IMR-90 (cell line): ENCODE data around the gene VBP1. TPM values are rescaled to one million over a fixed set of nuclear protein-coding genes. Genes with fewer than 3 reads are reported as not detected.

Source experiments
- ATAC-seq: fragments of 200-7000 bp; cut with Tn5 transposase; 2 replicates; pipeline ENCODE4 v1.9.1; 2020; ENCODE audit warnings: low read depth, mild to moderate bottlenecking, moderate library complexity
- BruUV-seq: library from RNA; stranded (reverse); fragments of 400-500 nt; replicated peaks from 2 replicates; lab custom pipeline; 2021; lab: Mats Ljungman, UMichigan
- CTCF ChIA-PET: fragments of 300-600 bp; formaldehyde crosslinking; extraction: SDS; loops from one replicate; lab custom pipeline; 2021; ENCODE audit warnings: antibody characterized with exemption; lab: Yijun Ruan, JAX
- POLR2A ChIA-PET: fragments of 300-600 bp; sonication (Branson Sonifier 250); formaldehyde crosslinking; loops from one replicate; lab custom pipeline; 2022; ENCODE audit warnings: antibody characterized with exemption; ENCODE audit not compliant: unreplicated experiment; lab: Charles Lee
- DNase-seq: peaks from one replicate; pipeline ENCODE4 v3.0.0; 2013
- H2AFZ ChIP-seq: replicated peaks from 2 replicates; pipeline ENCODE3; 2013; ENCODE audit warnings: low read length, mild to moderate bottlenecking; ENCODE audit not compliant: poor library complexity
- H2AK5ac ChIP-seq: 2 replicates; pipeline ENCODE4 v1.6.1; 2013; ENCODE audit warnings: low read depth, low read length, inconsistent platforms
- H2AK9ac ChIP-seq: replicated peaks from 2 replicates; pipeline ENCODE3; 2013; ENCODE audit warnings: mild to moderate bottlenecking, low read depth, low read length, moderate library complexity; ENCODE audit not compliant: poor library complexity
- H2BK120ac ChIP-seq: 2 replicates; pipeline ENCODE4 v1.6.1; 2013; ENCODE audit warnings: low read depth, low read length, inconsistent platforms
- H2BK15ac ChIP-seq: 3 replicates; pipeline ENCODE4 v1.6.1; 2013; ENCODE audit warnings: low read depth, low read length, inconsistent platforms
- H2BK20ac ChIP-seq: 2 replicates; pipeline ENCODE4 v1.6.1; 2013; ENCODE audit warnings: low read depth, mild to moderate bottlenecking, inconsistent platforms, low read length, moderate library complexity
- H2BK5ac ChIP-seq: 2 replicates; pipeline ENCODE4 v1.6.1; 2013; ENCODE audit warnings: mild to moderate bottlenecking, low read depth, low read length, inconsistent platforms; ENCODE audit not compliant: poor library complexity, severe bottlenecking
- H3K14ac ChIP-seq: replicated peaks from 2 replicates; pipeline ENCODE4 v1.6.1; 2013; ENCODE audit warnings: low read depth, low read length, inconsistent platforms
- H3K18ac ChIP-seq: 2 replicates; pipeline ENCODE4 v1.6.1; 2013; ENCODE audit warnings: low read depth, low read length, control low read depth
- H3K23ac ChIP-seq: 2 replicates; pipeline ENCODE4 v1.6.1; 2013; ENCODE audit warnings: low read depth, low read length, inconsistent platforms
- H3K27ac ChIP-seq: 2 replicates; pipeline ENCODE4 v1.5.1; 2013; ENCODE audit warnings: mild to moderate bottlenecking, control low read depth, low read length; ENCODE audit not compliant: insufficient read depth
- H3K27me3 ChIP-seq: 2 replicates; pipeline ENCODE4 v1.6.1; 2013; ENCODE audit warnings: low read length; ENCODE audit not compliant: control insufficient read depth, insufficient read depth
- H3K36me3 ChIP-seq: 2 replicates; pipeline ENCODE4 v1.6.1; 2013; ENCODE audit warnings: low read length, mixed read lengths; ENCODE audit not compliant: control insufficient read depth, insufficient read depth
- H3K4ac ChIP-seq: 2 replicates; pipeline ENCODE4 v1.6.1; 2013; ENCODE audit warnings: low read depth, low read length, inconsistent platforms
- H3K4me1 ChIP-seq: 2 replicates; pipeline ENCODE4 v1.6.1; 2013; ENCODE audit warnings: low read length, mixed read lengths; ENCODE audit not compliant: control insufficient read depth, insufficient read depth
- H3K4me2 ChIP-seq: 2 replicates; pipeline ENCODE4 v1.6.1; 2013; ENCODE audit warnings: low read depth, mild to moderate bottlenecking, control low read depth, low read length, moderate library complexity
- H3K4me3 ChIP-seq: 2 replicates; pipeline ENCODE4 v1.5.1; 2013; ENCODE audit warnings: low read depth, mild to moderate bottlenecking, control low read depth, low read length, moderate library complexity; ENCODE audit not compliant: insufficient read depth
- H3K56ac ChIP-seq: 2 replicates; pipeline ENCODE4 v1.6.1; 2013; ENCODE audit warnings: low read length, inconsistent platforms; ENCODE audit not compliant: insufficient read depth; ENCODE audit errors: extremely low read depth
- H3K79me1 ChIP-seq, 2 experiments: 2 replicates each; pipeline ENCODE4 v1.6.1; 2013; ENCODE audit warnings: low read length in 2 of 2, inconsistent platforms in 1 of 2, low read depth in 1 of 2
- H3K9ac ChIP-seq: 2 replicates; pipeline ENCODE4 v1.6.1; 2013; ENCODE audit warnings: low read depth, low read length, control low read depth
- H3K9me1 ChIP-seq: 2 replicates; pipeline ENCODE4 v1.6.1; 2013; ENCODE audit warnings: low read length, inconsistent platforms; ENCODE audit not compliant: insufficient read depth
- H3K9me3 ChIP-seq: 2 replicates; pipeline ENCODE4 v1.6.1; 2013; ENCODE audit warnings: low read length; ENCODE audit not compliant: control insufficient read depth, insufficient read depth
- H4K20me1 ChIP-seq: 2 replicates; pipeline ENCODE4 v1.6.1; 2013; ENCODE audit warnings: low read length, inconsistent platforms; ENCODE audit not compliant: insufficient read depth
- H4K5ac ChIP-seq: 2 replicates; pipeline ENCODE4 v1.6.1; 2013; ENCODE audit warnings: mild to moderate bottlenecking, low read depth, low read length, control low read depth
- H4K8ac ChIP-seq, 2 experiments: 2 replicates each; pipeline ENCODE4 v1.6.1; 2013; ENCODE audit warnings: low read depth in 2 of 2, low read length in 2 of 2, control low read depth in 1 of 2, inconsistent platforms in 1 of 2
- H4K91ac ChIP-seq: 2 replicates; pipeline ENCODE4 v1.6.1; 2013; ENCODE audit warnings: low read depth, low read length, inconsistent platforms; ENCODE audit not compliant: insufficient read depth
- BHLHE40 ChIP-seq: fragments of 150-350 bp; IDR thresholded peaks from 2 replicates; pipeline ENCODE4 v1.6.1; 2016; ENCODE audit warnings: mild to moderate bottlenecking, low read depth, low read length
- CEBPB ChIP-seq: IDR thresholded peaks from 2 replicates; pipeline ENCODE4 v1.6.1; 2012; ENCODE audit warnings: low read depth, low read length, improper control_type of control experiment
- CHD1 ChIP-seq: IDR thresholded peaks from 2 replicates; pipeline ENCODE4 v1.6.1; 2012; ENCODE audit warnings: low read depth, low read length, improper control_type of control experiment
- FOS ChIP-seq: fragments of 150-350 bp; IDR thresholded peaks from 2 replicates; pipeline ENCODE4 v1.6.1; 2016; ENCODE audit warnings: low read depth, low read length
- MAFK ChIP-seq: IDR thresholded peaks from 2 replicates; pipeline ENCODE4 v1.6.1; 2012; ENCODE audit warnings: low read depth, low read length, improper control_type of control experiment
- MAZ ChIP-seq: IDR thresholded peaks from 2 replicates; pipeline ENCODE4 v1.6.1; 2012; ENCODE audit warnings: low read depth, mild to moderate bottlenecking, low read length, improper control_type of control experiment, moderate library complexity, borderline replicate concordance
- MXI1 ChIP-seq: IDR thresholded peaks from 2 replicates; pipeline ENCODE4 v1.6.1; 2012; ENCODE audit warnings: low read depth, mild to moderate bottlenecking, low read length, moderate library complexity, borderline replicate concordance
- NFE2L2 ChIP-seq: fragments of 150-350 bp; IDR thresholded peaks from 2 replicates; pipeline ENCODE4 v1.6.1; 2016; ENCODE audit warnings: low read depth, mild to moderate bottlenecking, low read length
- POLR2A ChIP-seq: IDR thresholded peaks from 2 replicates; pipeline ENCODE4 v1.6.1; 2012; ENCODE audit warnings: mild to moderate bottlenecking, low read depth, low read length
- RAD21 ChIP-seq: IDR thresholded peaks from 2 replicates; pipeline ENCODE4 v1.6.1; 2012; ENCODE audit warnings: low read length, improper control_type of control experiment
- RCOR1 ChIP-seq: IDR thresholded peaks from 2 replicates; pipeline ENCODE4 v1.6.1; 2012; ENCODE audit warnings: mild to moderate bottlenecking, low read length, improper control_type of control experiment; ENCODE audit not compliant: insufficient replicate concordance
- RFX5 ChIP-seq: IDR thresholded peaks from 2 replicates; pipeline ENCODE4 v1.8.0; 2012; ENCODE audit warnings: low read depth, mild to moderate bottlenecking, low read length, moderate library complexity
- SMC3 ChIP-seq: fragments of 150-350 bp; IDR thresholded peaks from 2 replicates; pipeline ENCODE4 v1.6.1; 2016; ENCODE audit warnings: low read depth, mild to moderate bottlenecking, antibody characterized with exemption, low read length, moderate library complexity
- dilution Hi-C: fragments of 300-500 bp; cut with HindIII; formaldehyde crosslinking; loops from one replicate; pipeline ENCODE4 v1.14.3; 2018; ENCODE audit warnings: low sequenced_read_pairs; ENCODE audit not compliant: unreplicated experiment
- in situ Hi-C: fragments of 300-500 bp; cut with MboI; formaldehyde crosslinking; loops from 3 replicates; pipeline ENCODE4 v1.14.3; 2019; ENCODE audit warnings: low sequenced_read_pairs, inconsistent platforms, mixed read lengths
- intact Hi-C: fragments of 100-400 bp; cut with micrococcal nuclease; formaldehyde crosslinking; loops from 2 replicates; pipeline ENCODE4 v1.10.0; 2022
- polyA plus RNA-seq, 3 experiments: library from polyadenylated mRNA; depleted of rRNA; stranded (reverse); fragments of >200 nt; gene quantifications; 2 replicates each; pipeline ENCODE4 v1.2.3, GENCODE V29; 2012; ENCODE audit warnings: low replicate concordance in 1 of 3
- total RNA-seq: library from RNA; depleted of rRNA; stranded (reverse); fragments of >200 nt; gene quantifications from 2 replicates; pipeline ENCODE4 v1.2.3, GENCODE V29; 2012
- TF ChIP-seq, protein P1 (sequence below): fragments of 150-350 bp; IDR thresholded peaks from 2 replicates; pipeline ENCODE4 v1.6.1; 2017; ENCODE audit warnings: mild to moderate bottlenecking, antibody characterized with exemption, low read length, low read depth
- TF ChIP-seq, protein P2 (sequence below): conservative IDR thresholded peaks from 2 replicates; pipeline ENCODE4 v1.5.1; 2012; ENCODE audit warnings: mild to moderate bottlenecking, low read depth, low read length, improper control_type of control experiment
- TF ChIP-seq, protein P3 (sequence below): fragments of 150-350 bp; IDR thresholded peaks from 2 replicates; pipeline ENCODE4 v1.6.1; 2016; ENCODE audit warnings: low read depth, mild to moderate bottlenecking, low read length, moderate library complexity, borderline replicate concordance

VBP1 gene
- total and polyA plus RNA-seq, 2 of the 4 experiments (the other 2 are of a cell fraction): 30.8 to 42.3 TPM

DNA sequence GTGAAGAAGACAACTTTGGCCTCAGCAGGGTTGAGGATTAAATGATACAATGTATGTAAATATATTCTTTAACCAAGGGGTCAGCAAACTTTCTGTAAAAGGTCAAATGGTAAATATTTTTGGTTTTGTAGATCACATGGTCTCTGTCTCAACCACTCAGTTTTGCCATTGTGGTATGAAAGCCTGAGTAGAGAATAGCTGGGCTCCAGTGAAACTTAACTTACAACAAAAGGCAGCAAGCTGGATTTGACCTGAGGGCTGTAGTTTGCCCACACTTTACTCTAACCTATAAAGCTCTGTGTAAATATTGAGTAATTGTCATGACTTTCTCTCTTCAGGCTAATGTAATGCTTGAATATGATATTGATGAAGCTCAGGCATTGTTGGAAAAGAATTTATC, 19.6 kb downstream of the VBP1 start:
- H3K9me3 ChIP-seq: no peaks in the 10 kb centered on the region
- H3K9me1 ChIP-seq: no peaks in the 10 kb centered on the region
- TF ChIP-seq FOS: no peak
- no peak for TF ChIP-seq SMC3
- TF ChIP-seq POLR2A: no peak
- TF ChIP-seq RAD21: no peak
- TF ChIP-seq, protein P1, sequence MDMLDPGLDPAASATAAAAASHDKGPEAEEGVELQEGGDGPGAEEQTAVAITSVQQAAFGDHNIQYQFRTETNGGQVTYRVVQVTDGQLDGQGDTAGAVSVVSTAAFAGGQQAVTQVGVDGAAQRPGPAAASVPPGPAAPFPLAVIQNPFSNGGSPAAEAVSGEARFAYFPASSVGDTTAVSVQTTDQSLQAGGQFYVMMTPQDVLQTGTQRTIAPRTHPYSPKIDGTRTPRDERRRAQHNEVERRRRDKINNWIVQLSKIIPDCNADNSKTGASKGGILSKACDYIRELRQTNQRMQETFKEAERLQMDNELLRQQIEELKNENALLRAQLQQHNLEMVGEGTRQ: no peak
- TF ChIP-seq CHD1: no peak
- TF ChIP-seq MAFK: no peak
- TF ChIP-seq RFX5: no peak
- no peak for TF ChIP-seq RCOR1
- TF ChIP-seq, protein P2, sequence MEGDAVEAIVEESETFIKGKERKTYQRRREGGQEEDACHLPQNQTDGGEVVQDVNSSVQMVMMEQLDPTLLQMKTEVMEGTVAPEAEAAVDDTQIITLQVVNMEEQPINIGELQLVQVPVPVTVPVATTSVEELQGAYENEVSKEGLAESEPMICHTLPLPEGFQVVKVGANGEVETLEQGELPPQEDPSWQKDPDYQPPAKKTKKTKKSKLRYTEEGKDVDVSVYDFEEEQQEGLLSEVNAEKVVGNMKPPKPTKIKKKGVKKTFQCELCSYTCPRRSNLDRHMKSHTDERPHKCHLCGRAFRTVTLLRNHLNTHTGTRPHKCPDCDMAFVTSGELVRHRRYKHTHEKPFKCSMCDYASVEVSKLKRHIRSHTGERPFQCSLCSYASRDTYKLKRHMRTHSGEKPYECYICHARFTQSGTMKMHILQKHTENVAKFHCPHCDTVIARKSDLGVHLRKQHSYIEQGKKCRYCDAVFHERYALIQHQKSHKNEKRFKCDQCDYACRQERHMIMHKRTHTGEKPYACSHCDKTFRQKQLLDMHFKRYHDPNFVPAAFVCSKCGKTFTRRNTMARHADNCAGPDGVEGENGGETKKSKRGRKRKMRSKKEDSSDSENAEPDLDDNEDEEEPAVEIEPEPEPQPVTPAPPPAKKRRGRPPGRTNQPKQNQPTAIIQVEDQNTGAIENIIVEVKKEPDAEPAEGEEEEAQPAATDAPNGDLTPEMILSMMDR: no peak
- no peak for TF ChIP-seq MXI1
- TF ChIP-seq, protein P3, sequence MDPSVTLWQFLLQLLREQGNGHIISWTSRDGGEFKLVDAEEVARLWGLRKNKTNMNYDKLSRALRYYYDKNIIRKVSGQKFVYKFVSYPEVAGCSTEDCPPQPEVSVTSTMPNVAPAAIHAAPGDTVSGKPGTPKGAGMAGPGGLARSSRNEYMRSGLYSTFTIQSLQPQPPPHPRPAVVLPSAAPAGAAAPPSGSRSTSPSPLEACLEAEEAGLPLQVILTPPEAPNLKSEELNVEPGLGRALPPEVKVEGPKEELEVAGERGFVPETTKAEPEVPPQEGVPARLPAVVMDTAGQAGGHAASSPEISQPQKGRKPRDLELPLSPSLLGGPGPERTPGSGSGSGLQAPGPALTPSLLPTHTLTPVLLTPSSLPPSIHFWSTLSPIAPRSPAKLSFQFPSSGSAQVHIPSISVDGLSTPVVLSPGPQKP: no peak
- no peak for TF ChIP-seq BHLHE40
- TF ChIP-seq NFE2L2: no peak
- TF ChIP-seq MAZ: no peak
- TF ChIP-seq CEBPB: no peak
- intact Hi-C loops (no loop called here), in situ Hi-C loops (no loop called here), dilution Hi-C loops (no loop called here)
- H3K23ac ChIP-seq: no peak overlapping the region
- H3K18ac ChIP-seq: no peak overlapping the region
- no peak overlapping the region for H2BK120ac ChIP-seq
- ATAC-seq (no peak), DNase-seq (no peak)
- no peaks in the 10 kb centered on the region; the same call in 1 of the 2 replicates for H4K20me1 ChIP-seq
- no peak overlapping the region for H2AK5ac ChIP-seq
- H3K4me2 ChIP-seq: no peak overlapping the region
- no peak overlapping the region for H3K4ac ChIP-seq
- H3K4me3 ChIP-seq: no peak overlapping the region
- ChIA-PET CTCF (interaction anchor here (0.6 kb wide), 1 partner anchor 9 kb away, joined by 4 read pairs; no protein-coding TSS in a partner anchor), POLR2A (no interaction called here)
- no peaks in the 10 kb centered on the region for H3K4me1 ChIP-seq
- H3K9ac ChIP-seq: no peak overlapping the region
- BruUV-seq: no TSS peak
- H3K27me3 ChIP-seq: no peaks in the 10 kb centered on the region
- no peak overlapping the region for H2BK5ac ChIP-seq
- H3K79me1 ChIP-seq: no peaks in the 10 kb centered on the region; a peak in 2 of 4 replicates
- H2BK15ac ChIP-seq: no peak overlapping the region
- H2AK9ac ChIP-seq: no peak overlapping the region
- H2AFZ ChIP-seq: no peak overlapping the region
- no peak overlapping the region for H4K91ac ChIP-seq
- H4K5ac ChIP-seq: no peak overlapping the region
- H3K27ac ChIP-seq: no peak overlapping the region
- H3K14ac ChIP-seq: no peak overlapping the region
- no peak overlapping the region for H4K8ac ChIP-seq
- no peak overlapping the region for H3K56ac ChIP-seq
- peaks cover 6% of the 10 kb centered on the region for H3K36me3 ChIP-seq
- H2BK20ac ChIP-seq: no peak overlapping the region
